Ectodermal cell (in vitro differentiated cells): ENCODE measurements around the gene AK5.
"Not testable (repeated sequence)": the region's sequence is repeated elsewhere in the genome, so short reads cannot be mapped to it uniquely, and the experiment has no call there.

Experiments used
- H3K27ac ChIP-seq: 2 replicates; pipeline ENCODE4 v1.7.0; 2013; ENCODE audit warnings: mild to moderate bottlenecking, low read depth, low read length; ENCODE audit not compliant: insufficient read depth, poor library complexity, severe bottlenecking
- H3K27me3 ChIP-seq: 2 replicates; pipeline ENCODE4 v1.7.0; 2013; ENCODE audit warnings: mild to moderate bottlenecking, low read length; ENCODE audit not compliant: insufficient read depth, control insufficient read depth, poor library complexity, severe bottlenecking
- H3K36me3 ChIP-seq: one replicate; pipeline ENCODE4 v1.7.0; 2013; ENCODE audit warnings: low read length; ENCODE audit not compliant: control insufficient read depth, insufficient read depth
- H3K4me1 ChIP-seq: one replicate; pipeline ENCODE4 v1.7.0; 2013; ENCODE audit warnings: low read length; ENCODE audit not compliant: control insufficient read depth, insufficient read depth
- H3K4me3 ChIP-seq: 2 replicates; pipeline ENCODE4 v1.7.0; 2013; ENCODE audit warnings: low read depth, low read length, control low read depth; ENCODE audit not compliant: insufficient read depth
- H3K9me3 ChIP-seq: 2 replicates; pipeline ENCODE4 v1.7.0; 2013; ENCODE audit warnings: mild to moderate bottlenecking, low read length, moderate library complexity; ENCODE audit not compliant: control insufficient read depth
- WGBS, 2 experiments: methylation state at CpG; one replicate each; pipeline ENCODE4 v1.1.7; 2013; ENCODE audit warnings: missing lambda C conversion rate in 2 of 2; 5-methylcytosine and 5-hydroxymethylcytosine counted together

The AK5 gene

GRCh38 chr1:77406661-77407060, 124.8 kb downstream of the AK5 start:
- no peak overlapping the region for H3K27ac ChIP-seq
- no peak overlapping the region for H3K4me3 ChIP-seq
- H3K36me3 ChIP-seq, result no peaks in the 10 kb centered on the region
- H3K27me3 ChIP-seq, result no peaks in the 10 kb centered on the region
- no peaks in the 10 kb centered on the region for H3K9me3 ChIP-seq
- no peaks in the 10 kb centered on the region for H3K4me1 ChIP-seq

GRCh38 chr1:77407738-77408375, 126.0 kb downstream of the AK5 start:
- no peak overlapping the region for H3K27ac ChIP-seq
- H3K9me3 ChIP-seq, result no peaks in the 10 kb centered on the region
- H3K4me3 ChIP-seq, result no peak overlapping the region
- peaks cover 8% of the 10 kb centered on the region for H3K4me1 ChIP-seq
- no peaks in the 10 kb centered on the region for H3K27me3 ChIP-seq
- H3K36me3 ChIP-seq, result no peaks in the 10 kb centered on the region

GRCh38 chr1:77408933-77409332, 127.1 kb downstream of the AK5 start:
- H3K36me3 ChIP-seq, H3K4me3 ChIP-seq, H3K27ac ChIP-seq, H3K9me3 ChIP-seq, H3K27me3 ChIP-seq: not testable (repeated sequence)
- H3K4me1 ChIP-seq, result peaks cover 14% of the 10 kb centered on the region
- WGBS, 2 experiments, result 95 to 96% methylated on average over 4 of the region's 4 CpGs

GRCh38 chr1:77412069-77412819, 130.4 kb downstream of the AK5 start:
- no peaks in the 10 kb centered on the region for H3K27me3 ChIP-seq
- H3K4me3 ChIP-seq, result no peak overlapping the region
- H3K9me3 ChIP-seq, result no peaks in the 10 kb centered on the region
- WGBS, 2 experiments, result 87 to 88% methylated on average over 9 of the region's 9 CpGs
- peaks cover 14% of the 10 kb centered on the region for H3K4me1 ChIP-seq
- H3K27ac ChIP-seq, result peak overlapping the region; percentile 39
- no peaks in the 10 kb centered on the region for H3K36me3 ChIP-seq

- peak overlapping the region; percentile 2 for H3K27ac ChIP-seq
- no peaks in the 10 kb centered on the region for H3K9me3 ChIP-seq
- WGBS, 2 experiments, result 51 to 52% methylated on average over 8 of the region's 8 CpGs
- no peaks in the 10 kb centered on the region for H3K27me3 ChIP-seq
- peaks cover 14% of the 10 kb centered on the region for H3K4me1 ChIP-seq
- H3K36me3 ChIP-seq, result no peaks in the 10 kb centered on the region
- H3K4me3 ChIP-seq, result no peak overlapping the region
Observed at GRCh38 chr1:77412820-77413530, 131.2 kb downstream of the AK5 start.

GRCh38 chr1:77413541-77414335, 131.9 kb downstream of the AK5 start:
- Histone ChIP-seq H3K27me3 (no peaks in the 10 kb centered on the region), H3K4me3 (no peak overlapping the region), H3K36me3 (no peaks in the 10 kb centered on the region), H3K9me3 (no peaks in the 10 kb centered on the region), H3K27ac (peak overlapping the region; percentile 2), H3K4me1 (peaks cover 14% of the 10 kb centered on the region)
- WGBS, 2 experiments, result 95% methylated on average over 7 of the region's 7 CpGs

GRCh38 chr1:77415579-77415978, 133.8 kb downstream of the AK5 start:
- Histone ChIP-seq H3K27ac (no peak overlapping the region), H3K4me3 (no peak overlapping the region), H3K4me1 (peaks cover 14% of the 10 kb centered on the region), H3K36me3 (no peaks in the 10 kb centered on the region), H3K9me3 (no peaks in the 10 kb centered on the region), H3K27me3 (no peaks in the 10 kb centered on the region)
- 95 to 96% methylated on average over 3 to 4 of the region's 4 CpGs for WGBS, 2 experiments

- H3K4me1 ChIP-seq, result peaks cover 14% of the 10 kb centered on the region
- H3K4me3 ChIP-seq, result no peak overlapping the region
- no peaks in the 10 kb centered on the region for H3K27me3 ChIP-seq
- H3K36me3 ChIP-seq, result no peaks in the 10 kb centered on the region
- 88 to 89% methylated on average over 4 to 5 of the region's 5 CpGs for WGBS, 2 experiments
- H3K27ac ChIP-seq, result no peak overlapping the region
- H3K9me3 ChIP-seq, result no peaks in the 10 kb centered on the region
Observed at GRCh38 chr1:77416692-77417450, 135.1 kb downstream of the AK5 start.

- not testable (repeated sequence) for H3K4me3 ChIP-seq, H3K27ac ChIP-seq, H3K27me3 ChIP-seq, H3K9me3 ChIP-seq, H3K4me1 ChIP-seq, H3K36me3 ChIP-seq
- 91 to 93% methylated on average over 3 of the region's 3 CpGs for WGBS, 2 experiments
Observed at GRCh38 chr1:77418055-77418454, 136.2 kb downstream of the AK5 start.
